ENCODE measurements around the gene TXNRD2. TPM values are rescaled to one million over a fixed set of nuclear protein-coding genes. Genes with fewer than 3 reads are reported as not detected.

The TXNRD2 gene
- total RNA-seq, 1 donor from 2014 or later: 23.0 TPM

DNA sequence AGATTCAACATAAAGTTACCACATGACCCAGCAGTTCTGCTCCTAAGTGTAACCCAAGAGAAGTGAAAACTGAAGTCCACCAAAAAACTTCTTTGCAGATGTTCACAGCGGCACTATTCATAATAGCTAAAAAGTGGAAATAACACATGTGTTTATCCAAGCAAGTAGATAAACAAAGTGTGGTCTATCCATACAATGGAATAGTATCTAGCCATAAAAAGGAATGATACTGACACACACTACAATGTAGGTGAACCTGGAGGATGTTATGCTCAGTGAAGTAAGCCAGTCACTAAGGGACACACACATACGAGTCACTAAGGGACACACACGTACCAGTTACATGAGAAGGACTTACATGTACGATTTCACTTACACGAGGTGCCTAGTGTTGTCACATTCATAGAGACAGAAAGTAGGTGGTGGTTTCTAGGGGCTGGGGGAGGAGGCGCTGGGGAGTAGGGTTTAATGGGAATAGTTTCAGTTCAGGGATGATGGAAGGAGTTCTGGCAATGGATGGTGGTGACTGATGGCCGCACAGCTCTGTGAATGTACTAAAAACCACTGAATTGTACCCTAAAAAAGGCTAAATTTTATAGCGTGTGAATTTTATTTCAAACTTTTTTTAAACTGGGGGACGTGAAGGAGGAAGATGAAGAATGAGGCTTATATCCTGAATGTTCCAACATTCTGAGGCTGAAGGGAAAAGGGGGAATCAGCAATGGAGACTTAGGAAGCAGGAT, 27.2 kb downstream of the TXNRD2 start:
- peaks cover 4% of the 10 kb centered on the region for H3K27me3 Mint-ChIP-seq (ENCODE audit: unreplicated experiment)
- H3K4me3 Mint-ChIP-seq (ENCODE audit: unreplicated experiment): peak overlapping the region; percentile 29
- H3K27ac Mint-ChIP-seq (ENCODE audit: unreplicated experiment): no peak overlapping the region
- no peaks in the 10 kb centered on the region for H3K4me1 Mint-ChIP-seq (ENCODE audit: unreplicated experiment)
- peaks cover 33% of the 10 kb centered on the region for H3K36me3 Mint-ChIP-seq (ENCODE audit: low read depth, unreplicated experiment)
- DNase-seq (ENCODE audit: low spot score): no peak
- no peaks in the 10 kb centered on the region for H3K9me3 Mint-ChIP-seq (ENCODE audit: unreplicated experiment)
- TF ChIP-seq, protein P1, sequence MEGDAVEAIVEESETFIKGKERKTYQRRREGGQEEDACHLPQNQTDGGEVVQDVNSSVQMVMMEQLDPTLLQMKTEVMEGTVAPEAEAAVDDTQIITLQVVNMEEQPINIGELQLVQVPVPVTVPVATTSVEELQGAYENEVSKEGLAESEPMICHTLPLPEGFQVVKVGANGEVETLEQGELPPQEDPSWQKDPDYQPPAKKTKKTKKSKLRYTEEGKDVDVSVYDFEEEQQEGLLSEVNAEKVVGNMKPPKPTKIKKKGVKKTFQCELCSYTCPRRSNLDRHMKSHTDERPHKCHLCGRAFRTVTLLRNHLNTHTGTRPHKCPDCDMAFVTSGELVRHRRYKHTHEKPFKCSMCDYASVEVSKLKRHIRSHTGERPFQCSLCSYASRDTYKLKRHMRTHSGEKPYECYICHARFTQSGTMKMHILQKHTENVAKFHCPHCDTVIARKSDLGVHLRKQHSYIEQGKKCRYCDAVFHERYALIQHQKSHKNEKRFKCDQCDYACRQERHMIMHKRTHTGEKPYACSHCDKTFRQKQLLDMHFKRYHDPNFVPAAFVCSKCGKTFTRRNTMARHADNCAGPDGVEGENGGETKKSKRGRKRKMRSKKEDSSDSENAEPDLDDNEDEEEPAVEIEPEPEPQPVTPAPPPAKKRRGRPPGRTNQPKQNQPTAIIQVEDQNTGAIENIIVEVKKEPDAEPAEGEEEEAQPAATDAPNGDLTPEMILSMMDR (IDR thresholded peaks at IDR 0.05; ENCODE audit: unreplicated experiment): no peak

DNA sequence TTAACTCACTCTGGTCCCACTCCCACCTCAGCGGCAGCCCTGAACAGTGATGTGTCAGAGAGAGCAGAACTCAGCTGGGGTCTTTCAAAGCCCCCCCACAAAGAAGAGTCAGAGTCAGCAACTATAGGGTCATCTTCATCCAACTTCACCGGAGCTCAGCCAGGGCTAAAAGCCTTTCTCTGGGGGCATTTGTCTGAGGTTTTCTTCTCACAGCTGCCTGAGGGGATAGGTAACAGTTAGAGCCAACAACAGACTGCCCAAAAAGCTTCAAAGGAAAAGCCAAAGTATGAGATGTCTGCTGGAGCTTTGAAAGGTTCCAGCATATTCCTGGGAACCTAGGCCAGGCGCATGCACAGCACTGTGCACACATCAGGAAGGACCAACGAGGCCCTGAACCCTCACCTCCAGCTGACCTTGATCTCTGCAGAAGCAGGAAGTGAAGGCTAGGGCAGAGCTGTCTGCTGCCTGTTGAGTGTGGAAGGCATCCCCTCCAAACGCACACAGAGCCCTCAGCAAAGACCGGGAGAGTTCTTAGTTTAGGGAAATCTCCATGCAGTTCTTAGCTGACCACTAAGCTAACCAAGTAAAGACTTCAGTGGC, 28.2 kb downstream of the TXNRD2 start:
- peaks cover 4% of the 10 kb centered on the region for H3K27me3 Mint-ChIP-seq (ENCODE audit: unreplicated experiment)
- no peak for DNase-seq (ENCODE audit: low spot score)
- H3K4me3 Mint-ChIP-seq (ENCODE audit: unreplicated experiment): peak overlapping the region; percentile 29
- H3K9me3 Mint-ChIP-seq (ENCODE audit: unreplicated experiment): no peaks in the 10 kb centered on the region
- no peaks in the 10 kb centered on the region for H3K4me1 Mint-ChIP-seq (ENCODE audit: unreplicated experiment)
- H3K36me3 Mint-ChIP-seq (ENCODE audit: low read depth, unreplicated experiment): peaks cover 38% of the 10 kb centered on the region
- no peak overlapping the region for H3K27ac Mint-ChIP-seq (ENCODE audit: unreplicated experiment)
- TF ChIP-seq, protein P1 (IDR thresholded peaks at IDR 0.05; ENCODE audit: unreplicated experiment): no peak

DNA sequence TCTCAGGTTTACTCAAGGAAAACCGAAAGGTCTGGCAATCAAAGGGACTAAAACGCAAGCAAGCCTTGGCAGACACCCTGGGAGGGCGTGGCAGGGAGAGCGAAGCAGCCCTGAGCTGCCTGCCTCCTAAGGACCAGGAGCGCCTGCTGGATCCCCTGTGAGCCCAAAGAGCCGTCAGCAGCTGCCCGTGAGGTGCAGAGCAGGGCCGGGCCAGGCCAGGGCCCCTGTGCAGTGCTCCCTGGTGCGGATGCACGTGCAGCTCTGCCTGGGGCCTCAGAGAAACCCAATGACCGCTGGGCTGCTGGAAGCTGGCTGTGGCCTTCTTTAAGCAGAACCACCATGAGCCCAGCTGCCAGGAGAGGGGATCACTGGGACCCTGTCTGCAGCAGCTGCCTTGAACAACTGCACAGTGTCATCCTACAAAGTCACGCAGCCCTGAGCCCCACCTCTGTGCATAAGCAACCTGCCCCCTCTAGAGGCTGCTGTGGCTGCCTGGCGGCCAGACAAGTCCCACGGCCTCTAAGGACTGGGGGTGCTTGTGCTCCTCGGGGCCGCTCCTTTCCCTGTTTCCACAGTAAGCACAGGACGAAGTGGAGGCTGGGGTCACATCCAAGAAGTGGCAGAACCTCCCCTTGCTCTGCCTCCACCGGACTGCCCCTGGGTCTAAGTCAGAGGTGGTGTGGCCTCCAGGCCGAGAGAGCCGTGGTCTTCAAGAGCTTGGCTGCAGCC, 29.2 kb downstream of the TXNRD2 start:
- no peak for DNase-seq (ENCODE audit: low spot score)
- TF ChIP-seq, protein P1 (IDR thresholded peaks at IDR 0.05; ENCODE audit: unreplicated experiment): no peak

DNA sequence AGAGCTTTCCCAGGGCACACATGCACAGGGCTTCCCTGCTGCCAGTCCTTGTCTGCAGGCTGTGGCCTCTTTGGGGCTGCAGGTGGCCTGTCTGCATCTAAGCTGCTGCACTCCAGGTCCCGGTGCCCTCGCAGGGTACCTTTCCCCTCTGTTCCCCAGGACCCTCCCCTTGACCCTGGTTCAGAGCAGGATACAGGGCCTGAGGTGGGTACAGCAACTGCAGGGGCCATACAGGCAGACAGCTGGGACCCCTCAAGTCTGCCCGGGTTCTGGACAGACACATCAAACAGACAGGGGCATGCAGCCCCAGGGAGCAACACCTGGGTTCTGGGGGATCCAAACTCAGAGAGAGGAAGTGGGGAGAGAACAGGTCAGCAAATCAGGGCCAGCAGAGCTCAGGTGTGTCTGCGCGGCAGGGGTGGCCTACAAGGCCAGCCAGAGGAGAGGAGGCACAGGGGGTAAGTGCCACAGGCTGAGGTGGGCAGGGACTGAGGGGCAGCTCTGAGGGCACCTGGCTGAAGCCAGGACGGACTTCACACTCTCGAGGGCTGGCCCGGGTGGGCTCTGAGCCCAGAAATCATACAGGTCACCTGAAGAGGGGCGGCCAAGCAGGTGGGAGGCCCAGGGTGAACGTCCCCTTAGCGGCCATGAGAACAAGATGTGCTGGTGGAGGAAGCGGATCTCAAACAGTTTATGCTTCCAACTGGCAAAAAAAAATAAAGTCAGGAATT, 29.9 kb downstream of the TXNRD2 start:
- Mint-ChIP-seq H3K27me3 (ENCODE audit: unreplicated experiment) (peaks cover 4% of the 10 kb centered on the region), H3K9me3 (ENCODE audit: unreplicated experiment) (no peaks in the 10 kb centered on the region), H3K4me3 (ENCODE audit: unreplicated experiment) (no peak overlapping the region), H3K4me1 (ENCODE audit: unreplicated experiment) (no peaks in the 10 kb centered on the region), H3K36me3 (ENCODE audit: low read depth, unreplicated experiment) (peaks cover 42% of the 10 kb centered on the region), H3K27ac (ENCODE audit: unreplicated experiment) (no peak overlapping the region)
- TF ChIP-seq, protein P1 (IDR thresholded peaks at IDR 0.05; ENCODE audit: unreplicated experiment): no peak
- no peak for DNase-seq (ENCODE audit: low spot score)

More for the DNA sequence above, 29.2 kb downstream of the TXNRD2 start:
- no peak overlapping the region for H3K27ac Mint-ChIP-seq (ENCODE audit: unreplicated experiment)
- peaks cover 41% of the 10 kb centered on the region for H3K36me3 Mint-ChIP-seq (ENCODE audit: low read depth, unreplicated experiment)
- H3K4me3 Mint-ChIP-seq (ENCODE audit: unreplicated experiment): no peak overlapping the region
- no peaks in the 10 kb centered on the region for H3K9me3 Mint-ChIP-seq (ENCODE audit: unreplicated experiment)
- no peaks in the 10 kb centered on the region for H3K4me1 Mint-ChIP-seq (ENCODE audit: unreplicated experiment)
- peaks cover 4% of the 10 kb centered on the region for H3K27me3 Mint-ChIP-seq (ENCODE audit: unreplicated experiment)

Measured in endothelial cell (in vitro differentiated cells).